GM21825 (cell line): ENCODE results near the gene BEND7.
"Not testable (repeated sequence)": the region's sequence is repeated elsewhere in the genome, so short reads cannot be mapped to it uniquely, and the experiment has no call there.

ENCODE experiments used
- ATAC-seq: cut with Tn5 transposase; IDR thresholded peaks from one replicate; pipeline ENCODE4 v1.9.1; 2021; ENCODE audit warnings: mild to moderate bottlenecking, moderate library complexity; ENCODE audit not compliant: unreplicated experiment

Gene BEND7

GRCh38 chr10:13422800-13423199 is 106.0 kb downstream of the BEND7 start:
- no peak for ATAC-seq

DNA sequence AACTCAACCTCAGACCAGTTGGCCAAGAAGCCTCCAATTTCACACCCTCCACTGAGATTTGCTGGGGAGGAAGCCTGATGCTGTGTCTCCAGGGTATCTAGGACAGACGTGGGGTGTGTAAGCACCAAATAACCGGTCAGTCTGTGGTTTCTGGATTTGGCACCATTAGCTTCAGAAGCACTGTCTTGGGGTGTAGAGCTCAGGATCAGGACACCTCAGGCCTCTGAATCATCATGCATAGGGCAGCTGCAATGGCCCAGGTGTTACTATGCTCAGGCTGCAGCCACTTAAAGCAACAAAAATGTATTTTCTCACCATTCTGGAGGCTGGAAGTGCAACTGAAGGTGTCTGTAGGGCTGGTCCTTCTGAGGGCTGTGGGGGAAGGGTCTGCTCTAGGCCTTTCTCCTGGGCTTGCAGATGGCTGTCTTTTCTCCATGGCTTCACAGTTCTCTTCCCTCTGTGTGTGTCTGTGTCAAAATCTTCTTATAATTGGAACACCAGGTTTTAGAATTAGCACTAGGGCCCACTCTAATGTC is 107.4 kb downstream of the BEND7 start:
- no peak for ATAC-seq

DNA sequence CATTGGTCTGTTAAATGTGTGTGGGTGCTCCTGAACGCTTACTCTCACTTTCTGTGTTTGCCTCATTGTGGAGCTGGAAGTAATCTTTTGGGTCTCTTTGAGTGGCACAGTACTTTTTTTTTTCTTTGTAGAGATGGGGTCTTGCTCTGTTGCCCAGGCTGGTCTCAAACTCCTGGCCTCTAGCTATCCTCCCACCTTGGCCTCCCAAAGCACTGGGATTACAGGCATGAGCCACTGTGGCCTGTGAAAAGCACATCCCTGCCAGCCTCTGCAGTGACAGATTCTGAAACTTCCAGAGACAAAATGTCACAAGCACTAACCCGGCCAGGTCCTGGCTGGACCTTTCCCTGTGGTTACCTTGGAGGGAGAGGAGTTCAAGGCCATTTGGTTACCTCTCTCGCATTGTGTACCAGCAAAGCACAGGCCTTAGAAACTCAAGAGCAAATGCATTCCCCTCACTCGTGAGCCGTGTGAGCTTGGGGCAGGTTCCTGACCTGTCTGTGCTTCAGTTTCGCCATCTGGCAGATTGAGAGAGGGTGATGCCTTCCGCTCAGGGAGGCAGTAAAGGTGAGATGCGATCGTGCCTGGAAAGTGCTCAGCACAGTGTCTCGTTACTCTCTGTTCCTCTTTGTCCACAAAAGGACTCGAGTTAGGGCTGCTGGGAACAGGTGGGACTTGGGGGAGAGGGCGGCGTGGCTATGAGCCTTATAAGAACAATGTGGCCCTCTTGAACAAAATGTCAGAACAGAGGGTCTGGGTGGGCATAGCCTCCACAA is 108.1 kb downstream of the BEND7 start:
- ATAC-seq = no peak

DNA sequence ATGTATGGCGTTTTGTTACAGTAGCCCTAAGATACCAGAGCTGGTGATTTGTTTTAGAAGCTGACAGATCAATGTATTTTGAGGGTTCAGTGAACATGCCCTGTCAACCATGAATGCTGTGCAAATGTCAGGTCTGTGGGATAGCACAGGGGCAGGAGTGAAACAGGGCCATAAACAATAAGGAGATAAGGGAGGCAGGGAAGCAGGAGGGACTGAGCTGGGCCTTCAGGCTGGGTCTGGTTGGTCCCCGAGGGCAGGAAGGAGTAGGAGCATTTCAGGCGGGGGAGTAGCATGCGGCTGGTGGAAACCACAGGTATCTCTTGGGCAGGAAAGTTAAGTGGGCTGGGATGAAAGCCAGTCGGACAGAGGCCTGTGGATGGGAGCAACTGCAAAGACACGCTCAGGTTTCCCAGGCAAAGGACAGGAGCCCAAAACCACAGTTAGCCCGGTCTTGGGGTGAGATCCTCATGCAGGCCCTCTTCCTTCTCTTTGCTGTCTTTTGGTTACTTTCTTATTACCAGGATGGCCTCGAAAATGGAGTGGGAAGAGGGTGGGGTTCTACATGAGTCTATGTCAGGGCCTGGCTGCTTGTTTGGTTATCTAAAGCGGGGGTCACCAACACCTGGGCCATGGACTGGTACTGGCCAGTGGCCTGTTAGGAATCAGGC is 111.2 kb downstream of the BEND7 start:
- no peak for ATAC-seq

DNA sequence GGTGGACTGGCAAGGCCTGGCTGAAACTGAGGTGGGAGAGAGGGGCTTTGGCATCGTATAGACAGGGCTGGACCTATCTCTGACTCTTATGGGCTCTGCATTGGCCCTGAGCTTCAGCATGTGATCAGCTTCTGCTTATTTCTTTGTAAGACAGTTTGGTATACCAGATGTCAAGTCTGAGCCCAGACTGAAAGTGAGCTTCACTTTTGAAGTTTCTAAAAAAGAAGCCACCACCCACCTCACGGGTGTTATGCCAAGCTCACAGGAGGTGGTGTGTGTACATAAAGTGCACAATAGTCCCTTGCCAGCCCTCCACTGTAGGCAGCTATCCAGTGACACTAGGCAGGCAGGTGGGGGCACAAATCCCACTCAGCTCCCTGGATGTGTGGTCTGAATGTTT is 112.1 kb downstream of the BEND7 start:
- ATAC-seq = no peak

DNA sequence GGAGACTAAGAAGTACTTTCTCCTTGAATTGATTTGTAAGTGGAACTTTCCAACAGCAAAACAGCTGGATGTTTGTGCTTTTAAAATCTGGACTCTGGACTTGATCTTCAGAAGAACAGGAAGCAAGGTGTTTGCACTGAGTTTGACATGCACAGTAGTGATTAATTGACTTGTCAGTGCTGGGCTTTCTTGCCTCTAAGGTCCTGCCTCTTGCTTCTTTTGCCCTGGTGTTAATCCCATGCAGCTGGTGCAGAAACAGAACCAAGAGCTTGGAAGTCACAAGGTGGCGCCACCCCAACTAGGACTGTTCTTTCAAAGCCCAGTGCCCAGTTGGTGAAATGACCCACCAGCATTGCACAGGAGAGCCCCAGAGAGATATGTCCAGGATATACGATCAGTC is 114.0 kb downstream of the BEND7 start:
- no peak for ATAC-seq

GRCh38 chr10:13414137-13414536 is 114.7 kb downstream of the BEND7 start:
- ATAC-seq = no peak

DNA sequence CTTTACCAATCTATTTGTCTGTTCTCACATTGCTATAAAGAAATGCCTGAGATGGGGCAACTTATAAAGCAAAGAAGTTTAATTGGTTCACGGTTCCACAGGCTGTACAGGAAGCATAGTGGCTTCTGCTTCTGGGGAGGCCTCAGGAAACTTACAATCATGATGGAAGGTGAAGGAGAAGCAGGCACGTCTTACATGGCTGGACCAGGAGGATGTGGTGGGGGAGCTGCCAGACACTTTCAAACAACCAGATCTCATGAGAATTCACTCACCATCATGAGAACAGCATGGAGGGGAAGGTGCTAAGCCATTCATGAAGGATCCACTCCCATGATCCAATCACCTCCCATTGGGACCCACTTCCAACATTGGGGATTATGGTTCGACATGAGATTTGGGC is 115.9 kb downstream of the BEND7 start:
- ATAC-seq = no peak

DNA sequence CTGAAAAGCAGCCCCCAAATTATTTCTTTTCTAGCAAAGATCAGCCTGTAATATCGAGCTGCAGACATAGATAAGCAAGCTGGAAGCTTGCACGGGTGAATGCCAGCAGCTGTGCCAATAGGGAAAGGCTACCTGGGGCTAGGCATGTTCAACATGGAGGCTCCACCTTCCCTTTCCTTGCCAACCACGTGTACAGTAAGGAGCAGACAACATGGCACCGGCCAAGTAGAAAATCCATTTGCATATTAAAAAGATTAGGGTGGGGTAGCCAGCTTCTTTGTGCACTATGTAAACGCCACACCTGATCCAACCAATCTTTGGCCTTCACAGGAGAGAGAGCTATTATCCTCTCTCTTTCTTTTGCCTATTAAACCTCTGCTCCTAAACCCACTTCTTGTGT is 124.0 kb downstream of the BEND7 start:
- no peak for ATAC-seq

DNA sequence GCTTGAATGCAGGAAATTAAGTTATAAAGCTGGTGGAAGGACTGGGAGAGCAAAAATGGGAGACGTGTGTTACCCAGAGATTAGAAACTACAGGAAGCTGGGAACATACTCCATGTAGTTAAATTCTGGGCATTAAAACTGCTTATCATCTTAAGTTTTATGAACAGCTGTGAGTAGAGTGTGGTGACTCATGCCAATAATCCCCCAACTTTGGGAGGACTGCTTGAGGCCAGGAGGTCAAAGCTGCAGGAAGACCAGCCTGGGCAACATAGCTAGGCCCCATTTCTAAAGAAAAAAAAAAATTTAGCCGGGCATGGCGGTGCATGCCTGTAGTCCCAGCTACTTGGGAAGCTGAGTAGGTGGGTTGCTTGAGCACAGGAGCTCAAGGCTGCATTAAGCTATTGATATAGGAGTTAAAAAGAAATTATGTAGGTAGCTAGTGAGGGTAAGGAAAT is 124.5 kb downstream of the BEND7 start:
- ATAC-seq = no peak

DNA sequence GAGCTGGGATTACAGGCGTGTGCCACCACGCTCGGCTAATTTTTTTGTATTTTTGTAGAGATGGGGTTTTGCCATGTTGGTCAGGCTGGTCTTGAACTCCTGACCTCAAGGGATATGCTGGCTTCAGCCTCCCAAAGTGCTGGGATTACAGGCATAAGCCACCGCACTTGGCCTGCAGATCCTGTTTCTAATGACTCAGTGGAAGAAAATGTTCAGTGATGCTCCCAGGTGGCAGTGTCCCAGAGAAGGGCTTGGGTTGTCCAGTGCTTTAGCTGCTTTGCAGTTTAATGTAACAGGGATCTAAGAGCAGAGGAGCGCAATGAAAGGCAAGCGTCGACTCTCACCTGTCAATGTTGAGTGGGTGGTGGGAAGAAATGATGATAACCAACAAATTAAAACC is 125.4 kb downstream of the BEND7 start:
- ATAC-seq = not testable (repeated sequence)

GRCh38 chr10:13402021-13402420 is 126.8 kb downstream of the BEND7 start:
- ATAC-seq = no peak

GRCh38 chr10:13401142-13401541 is 127.7 kb downstream of the BEND7 start:
- ATAC-seq = no peak

DNA sequence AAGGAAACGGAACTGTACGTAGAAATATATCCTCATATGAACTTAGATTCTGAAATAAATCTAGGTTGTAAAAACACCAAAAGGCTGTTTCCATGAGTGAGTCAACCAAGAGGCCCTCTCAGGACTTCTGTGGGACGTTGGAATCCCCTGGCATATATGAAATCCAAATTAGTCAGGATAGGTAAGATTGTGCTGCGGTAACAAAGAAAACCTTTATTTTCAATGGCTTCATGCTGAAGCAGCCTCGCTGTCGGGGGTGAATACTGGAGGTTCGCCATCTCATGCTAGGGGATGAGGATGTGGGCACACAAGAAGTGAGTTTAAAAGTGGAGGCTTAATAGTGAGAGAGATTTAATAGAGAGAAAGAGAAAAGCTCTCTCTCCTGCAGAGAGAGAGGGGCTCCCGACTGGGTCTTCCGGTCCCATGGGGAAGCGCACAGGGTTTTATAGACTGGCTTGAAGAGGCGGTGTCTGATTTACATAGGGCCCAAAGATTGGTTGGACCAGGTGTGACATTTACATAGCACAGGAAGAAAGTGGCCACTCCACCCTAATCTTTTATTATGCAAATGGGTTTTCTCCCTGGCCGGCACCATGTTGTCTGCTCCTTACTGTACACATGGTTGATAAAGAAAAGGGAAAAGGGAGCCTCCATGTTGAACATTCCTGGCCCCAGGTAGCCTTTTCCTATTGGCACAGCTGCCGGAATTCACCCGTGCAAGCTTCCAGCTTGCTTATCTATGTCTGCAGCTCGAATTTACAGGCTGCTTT is 128.4 kb downstream of the BEND7 start:
- no peak for ATAC-seq

DNA sequence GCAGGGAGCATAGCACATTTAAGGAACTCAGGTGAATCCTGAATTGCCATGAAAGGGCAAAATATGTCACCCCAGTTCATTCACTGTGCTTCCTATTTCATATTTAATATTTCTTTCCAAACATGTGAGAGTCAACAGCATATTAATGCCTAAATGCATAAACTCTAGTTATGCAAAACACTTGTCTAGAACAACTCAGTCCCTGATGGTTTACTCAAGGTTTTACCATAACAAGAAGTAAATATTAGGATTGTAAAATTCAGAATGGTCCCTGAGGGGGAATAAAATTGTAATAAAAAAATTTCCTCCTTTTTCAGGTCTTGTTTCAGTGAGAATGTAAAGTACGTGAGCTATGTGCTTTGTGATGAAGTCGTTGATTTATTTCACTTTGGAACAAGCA is 129.1 kb downstream of the BEND7 start:
- ATAC-seq = no peak

- ATAC-seq = no peak
These were observed 129.6 kb downstream of the BEND7 start for GRCh38 chr10:13399236-13399635.

DNA sequence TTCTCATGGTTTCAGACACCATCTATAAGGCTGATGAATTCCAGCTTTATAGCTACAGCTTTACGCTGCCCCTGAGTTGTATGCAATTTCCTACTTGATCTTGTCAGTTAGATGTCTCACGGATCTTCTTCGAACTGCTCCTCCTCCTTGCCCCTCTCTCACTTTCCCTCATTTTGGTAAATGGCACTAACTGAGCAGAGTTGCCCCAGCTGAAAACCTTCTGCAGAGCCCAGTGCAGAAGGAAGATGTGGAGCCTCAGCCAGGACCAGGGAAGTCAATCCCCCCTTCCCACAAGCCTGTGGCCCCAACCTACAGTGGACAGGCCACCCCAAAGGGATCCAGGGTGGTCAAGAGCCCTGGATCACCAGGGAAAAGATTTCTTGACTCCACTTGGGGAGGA is 131.8 kb downstream of the BEND7 start:
- no peak for ATAC-seq

DNA sequence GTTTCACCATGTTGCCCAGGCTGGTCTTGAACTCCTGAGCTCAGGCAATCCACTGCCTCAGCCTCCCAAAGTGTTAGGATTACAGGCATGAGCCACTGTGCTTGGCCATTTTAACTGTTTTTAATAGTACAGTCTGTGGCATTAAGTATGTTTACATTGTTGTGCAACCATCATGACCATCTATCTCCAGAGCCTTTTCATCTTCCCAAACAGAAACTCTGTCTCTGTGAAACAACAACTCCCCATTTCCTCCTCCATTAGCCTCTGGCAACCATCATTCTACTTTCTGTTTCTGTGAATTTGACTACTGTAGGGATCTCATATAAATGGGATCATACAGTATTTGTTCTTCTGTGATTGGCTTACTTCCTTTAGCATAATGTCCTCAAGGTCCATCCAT is 132.4 kb downstream of the BEND7 start:
- no peak for ATAC-seq

DNA sequence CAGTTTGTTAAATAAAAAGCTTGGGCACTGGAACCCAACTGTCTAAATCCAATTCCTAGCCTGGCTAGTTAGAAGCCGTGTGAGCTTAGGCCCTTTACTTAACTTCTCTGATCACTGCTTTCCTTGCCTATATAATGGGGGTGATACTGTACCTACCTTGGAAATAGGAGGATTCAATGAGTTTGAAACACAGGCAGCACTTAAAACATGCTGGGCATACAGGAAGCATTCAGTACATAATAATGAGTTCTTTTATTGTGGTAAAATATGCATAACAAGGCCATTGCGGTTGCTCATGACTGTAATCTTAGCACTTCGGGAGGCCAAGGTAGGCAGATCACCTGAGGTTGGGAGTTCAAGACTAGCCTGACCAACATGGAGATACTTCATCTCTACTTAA is 133.3 kb downstream of the BEND7 start:
- ATAC-seq = no peak

DNA sequence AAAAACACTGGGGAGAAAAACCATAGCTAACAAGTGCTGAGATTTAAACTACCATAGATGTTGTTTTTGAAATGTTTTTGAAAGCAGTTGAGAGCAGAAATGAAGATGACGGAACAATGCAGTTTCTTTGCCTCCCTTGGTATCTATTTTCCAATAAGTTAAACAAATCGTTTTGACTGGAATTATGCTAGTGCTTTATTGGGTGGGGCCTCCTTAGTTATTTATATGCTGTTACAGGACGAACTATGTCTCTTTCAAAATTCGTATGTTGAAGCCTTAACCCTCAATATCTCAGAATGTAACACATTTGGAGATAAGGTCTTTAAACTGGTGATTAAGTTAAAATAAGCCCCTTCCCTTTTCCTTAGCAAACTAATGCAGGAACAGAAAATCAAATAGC is 135.2 kb downstream of the BEND7 start:
- ATAC-seq = no peak

DNA sequence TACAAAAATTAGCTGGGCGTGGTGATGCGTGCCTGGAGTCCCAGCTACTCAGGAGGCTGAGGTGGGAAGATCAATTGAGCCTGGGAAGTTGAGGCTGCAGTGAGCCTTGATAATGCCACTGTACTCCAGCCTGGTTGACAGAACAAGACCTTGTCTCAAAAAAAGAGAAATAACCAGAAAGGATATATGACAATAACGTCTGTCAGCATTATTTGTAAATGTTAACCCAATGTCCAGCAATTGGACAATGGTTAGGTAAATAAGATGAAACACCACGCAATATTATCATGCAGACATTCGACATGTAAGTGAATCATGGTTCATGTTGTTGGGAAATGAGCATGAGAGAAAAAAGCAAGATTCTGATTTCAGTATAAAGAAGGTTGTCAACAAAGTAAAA is 136.1 kb downstream of the BEND7 start:
- no peak for ATAC-seq
